Uterus (tissue), 2 donors: ENCODE measurements around the gene SMIM43.

ENCODE experiments used
- CTCF ChIP-seq, 4 experiments: fragments of 200-600 bp in 2 of 4; fragments of 450-650 bp in 2 of 4; sonication (generic) in 2 of 4; IDR thresholded peaks; one replicate each; pipeline ENCODE4 v1.5.1; 2016 to 2019; ENCODE audit warnings: antibody characterized with exemption in 4 of 4, mild to moderate bottlenecking in 2 of 4, moderate library complexity in 1 of 4
- POLR2A ChIP-seq, 2 donors: fragments of 450-650 bp; IDR thresholded peaks; one replicate each; pipeline ENCODE4 v1.6.1; 2016; ENCODE audit warnings: antibody characterized with exemption in 2 of 2, mild to moderate bottlenecking in 1 of 2, moderate library complexity in 1 of 2

- no peak for TF ChIP-seq CTCF (IDR thresholded peaks at IDR 0.05)
- no peak for TF ChIP-seq POLR2A (IDR thresholded peaks at IDR 0.05)
These were observed 19.4 kb upstream of the SMIM43 start for GRCh38 chr4:121784401-121784800.
